ENCODE results near the gene G3BP2.
"Not testable (repeated sequence)": the region's sequence is repeated elsewhere in the genome, so short reads cannot be mapped to it uniquely, and the experiment has no call there.

G3BP2 gene

DNA sequence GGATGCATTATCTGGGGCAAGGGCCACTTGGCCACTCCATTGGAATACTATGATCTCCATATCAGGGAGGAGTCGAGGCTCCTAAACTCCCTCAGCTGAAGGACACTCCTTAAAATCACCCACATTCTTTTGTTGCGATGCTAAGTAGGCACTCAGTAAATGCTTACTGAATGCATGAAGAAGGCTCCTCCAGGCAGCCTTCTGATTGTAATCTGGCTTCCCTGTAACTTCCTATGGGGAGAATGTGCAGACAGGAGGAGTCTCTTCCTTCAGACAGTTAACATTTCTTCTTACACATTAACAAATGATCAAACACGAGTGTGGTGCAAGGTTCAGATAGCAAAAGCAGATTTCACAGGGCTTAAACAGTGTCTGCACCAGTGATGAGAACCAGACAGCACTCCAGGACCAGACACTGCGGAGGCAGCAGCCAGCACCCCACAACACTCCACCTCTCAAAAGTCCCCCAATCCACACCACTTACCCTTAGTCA is 29.8 kb upstream of the G3BP2 start:
- H3K4me3 ChIP-seq (ENCODE audit: low read depth, low read length): no peak overlapping the region
- no peaks in the 10 kb centered on the region for H3K9me3 ChIP-seq (ENCODE audit: severe bottlenecking)
- TF ChIP-seq, protein P1, sequence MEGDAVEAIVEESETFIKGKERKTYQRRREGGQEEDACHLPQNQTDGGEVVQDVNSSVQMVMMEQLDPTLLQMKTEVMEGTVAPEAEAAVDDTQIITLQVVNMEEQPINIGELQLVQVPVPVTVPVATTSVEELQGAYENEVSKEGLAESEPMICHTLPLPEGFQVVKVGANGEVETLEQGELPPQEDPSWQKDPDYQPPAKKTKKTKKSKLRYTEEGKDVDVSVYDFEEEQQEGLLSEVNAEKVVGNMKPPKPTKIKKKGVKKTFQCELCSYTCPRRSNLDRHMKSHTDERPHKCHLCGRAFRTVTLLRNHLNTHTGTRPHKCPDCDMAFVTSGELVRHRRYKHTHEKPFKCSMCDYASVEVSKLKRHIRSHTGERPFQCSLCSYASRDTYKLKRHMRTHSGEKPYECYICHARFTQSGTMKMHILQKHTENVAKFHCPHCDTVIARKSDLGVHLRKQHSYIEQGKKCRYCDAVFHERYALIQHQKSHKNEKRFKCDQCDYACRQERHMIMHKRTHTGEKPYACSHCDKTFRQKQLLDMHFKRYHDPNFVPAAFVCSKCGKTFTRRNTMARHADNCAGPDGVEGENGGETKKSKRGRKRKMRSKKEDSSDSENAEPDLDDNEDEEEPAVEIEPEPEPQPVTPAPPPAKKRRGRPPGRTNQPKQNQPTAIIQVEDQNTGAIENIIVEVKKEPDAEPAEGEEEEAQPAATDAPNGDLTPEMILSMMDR (IDR thresholded peaks at IDR 0.05; ENCODE audit: low read depth, low read length): no peak
- no peak for DNase-seq
- no peaks in the 10 kb centered on the region for H3K36me3 ChIP-seq
- no peak overlapping the region for H3K27ac ChIP-seq
- H3K27me3 ChIP-seq (ENCODE audit: insufficient read depth, low read depth, severe bottlenecking): no peaks in the 10 kb centered on the region

DNA sequence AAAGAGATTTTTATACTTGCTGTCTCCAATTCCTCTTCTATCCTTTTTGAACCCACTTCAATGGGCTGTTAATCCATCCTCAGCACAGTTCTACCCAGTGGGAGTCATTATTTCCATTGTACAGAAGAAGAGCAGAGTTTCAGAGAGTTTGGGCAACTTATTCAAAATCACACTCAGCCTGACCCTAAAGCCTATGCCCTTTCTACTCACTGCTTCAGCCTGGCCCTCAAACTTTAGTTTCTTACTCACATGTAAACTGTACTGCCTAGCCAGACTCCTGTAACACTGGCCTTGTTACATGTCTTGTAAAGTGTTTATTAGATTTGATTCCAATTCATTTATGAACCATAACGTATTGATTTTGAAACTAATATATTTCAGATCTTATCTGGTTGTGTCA is 26.1 kb upstream of the G3BP2 start:
- H3K9me3 ChIP-seq (ENCODE audit: severe bottlenecking): no peaks in the 10 kb centered on the region
- H3K36me3 ChIP-seq: no peaks in the 10 kb centered on the region
- no peak overlapping the region for H3K27ac ChIP-seq
- H3K4me3 ChIP-seq (ENCODE audit: low read depth, low read length): no peak overlapping the region
- TF ChIP-seq, protein P1 (IDR thresholded peaks at IDR 0.05; ENCODE audit: low read depth, low read length): no peak
- no peaks in the 10 kb centered on the region for H3K27me3 ChIP-seq (ENCODE audit: insufficient read depth, low read depth, severe bottlenecking)
- no peak for DNase-seq

DNA sequence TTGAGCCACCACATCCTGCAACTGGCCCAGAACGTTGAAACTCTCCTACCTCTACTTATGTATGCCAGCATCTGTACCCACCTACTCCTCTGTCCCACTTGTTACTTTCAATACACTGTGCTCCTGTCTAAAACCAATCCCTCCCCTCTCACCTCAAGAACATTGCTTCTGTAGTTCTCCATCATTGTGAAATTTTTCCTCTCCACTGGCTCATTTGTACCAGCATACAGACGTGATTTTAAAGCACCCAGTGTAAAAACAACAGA is 25.7 kb upstream of the G3BP2 start:
- H3K36me3 ChIP-seq: no peaks in the 10 kb centered on the region
- no peak overlapping the region for H3K27ac ChIP-seq
- no peak for DNase-seq
- H3K27me3 ChIP-seq (ENCODE audit: insufficient read depth, low read depth, severe bottlenecking): no peaks in the 10 kb centered on the region
- H3K4me3 ChIP-seq (ENCODE audit: low read depth, low read length): no peak overlapping the region
- TF ChIP-seq, protein P1 (IDR thresholded peaks at IDR 0.05; ENCODE audit: low read depth, low read length): no peak
- no peaks in the 10 kb centered on the region for H3K9me3 ChIP-seq (ENCODE audit: severe bottlenecking)

DNA sequence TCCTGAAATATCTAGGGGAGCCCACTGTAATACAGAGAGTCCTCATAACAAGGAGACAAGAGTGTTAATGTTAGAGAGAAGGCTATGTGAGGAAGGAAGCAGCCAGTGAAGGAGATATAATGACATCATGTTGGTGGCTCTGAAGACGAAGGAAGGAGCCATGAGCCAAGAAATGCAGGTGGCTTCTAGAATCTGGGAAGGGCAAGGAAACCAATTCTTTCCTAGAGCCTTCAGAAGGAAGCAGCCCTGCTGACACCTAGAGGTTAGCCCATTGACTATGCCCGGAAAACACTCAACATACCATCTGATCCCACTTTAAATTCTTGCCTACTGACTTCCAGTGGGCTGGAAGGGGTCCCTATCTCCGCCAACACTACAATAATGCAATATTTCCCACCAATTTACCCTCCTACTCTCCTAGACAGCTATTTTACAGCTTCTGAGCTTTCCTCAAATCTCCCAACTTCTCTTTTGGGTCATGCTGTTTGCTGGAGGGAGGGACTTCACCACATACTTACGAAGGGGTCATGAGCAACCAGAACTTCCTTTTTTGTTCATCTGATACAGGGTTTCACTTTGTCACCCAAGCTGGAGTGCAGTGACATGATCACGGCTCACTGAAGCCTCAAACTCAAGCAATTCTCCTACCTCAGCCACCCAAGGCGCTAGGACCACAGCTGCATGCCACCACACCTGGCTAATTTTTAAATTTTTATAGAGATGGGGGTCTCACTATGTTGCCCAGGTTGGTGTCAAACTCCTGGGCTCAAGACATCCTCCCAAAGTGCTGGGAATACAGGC is 25.2 kb upstream of the G3BP2 start:
- DNase-seq: no peak
- no peaks in the 10 kb centered on the region for H3K9me3 ChIP-seq (ENCODE audit: severe bottlenecking)
- H3K4me3 ChIP-seq (ENCODE audit: low read depth, low read length): no peak overlapping the region
- no peaks in the 10 kb centered on the region for H3K27me3 ChIP-seq (ENCODE audit: insufficient read depth, low read depth, severe bottlenecking)
- no peaks in the 10 kb centered on the region for H3K36me3 ChIP-seq
- no peak overlapping the region for H3K27ac ChIP-seq
- TF ChIP-seq, protein P1 (IDR thresholded peaks at IDR 0.05; ENCODE audit: low read depth, low read length): no peak

DNA sequence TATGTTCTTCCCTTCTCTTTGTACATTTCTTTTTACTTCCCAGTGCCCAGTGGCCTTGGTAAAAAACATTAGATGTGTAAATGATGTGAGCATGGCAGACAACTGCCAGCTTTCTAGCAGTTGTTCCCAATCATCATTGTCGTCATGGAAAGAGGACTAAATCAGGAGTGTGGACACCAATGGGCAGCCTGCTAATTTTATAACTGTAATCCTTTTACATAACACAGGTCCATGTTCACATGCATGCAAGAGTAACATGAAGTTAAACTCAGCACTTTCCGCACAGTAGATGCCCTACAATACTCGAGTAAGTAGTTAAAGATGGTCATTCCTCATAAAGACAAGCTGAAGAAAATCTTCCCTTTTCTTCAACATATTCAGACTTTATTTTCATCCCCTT is 23.4 kb upstream of the G3BP2 start:
- no peaks in the 10 kb centered on the region for H3K9me3 ChIP-seq (ENCODE audit: severe bottlenecking)
- H3K4me3 ChIP-seq (ENCODE audit: low read depth, low read length): no peak overlapping the region
- no peaks in the 10 kb centered on the region for H3K36me3 ChIP-seq
- TF ChIP-seq, protein P1 (IDR thresholded peaks at IDR 0.05; ENCODE audit: low read depth, low read length): no peak
- no peak for DNase-seq
- H3K27me3 ChIP-seq (ENCODE audit: insufficient read depth, low read depth, severe bottlenecking): no peaks in the 10 kb centered on the region
- H3K27ac ChIP-seq: no peak overlapping the region

DNA sequence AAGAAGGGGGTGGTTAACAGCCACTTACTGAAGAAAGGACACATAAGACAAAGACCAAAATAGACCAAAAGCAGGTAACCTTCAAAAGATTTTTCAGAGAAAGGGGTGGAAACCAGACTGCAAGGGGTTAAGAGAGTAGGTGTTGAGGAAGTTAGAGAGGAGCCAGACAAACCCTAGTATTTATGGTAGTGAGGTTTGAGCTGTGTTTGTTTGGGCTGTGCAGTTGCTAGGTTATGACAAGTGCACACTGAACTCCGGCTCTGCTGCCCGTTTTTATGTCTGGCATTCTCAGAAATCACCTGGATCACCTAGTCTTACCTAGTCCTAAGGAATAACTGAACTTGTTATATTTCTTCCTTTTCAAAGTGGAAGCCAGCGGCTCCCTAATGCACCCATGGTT is 22.9 kb upstream of the G3BP2 start:
- H3K27ac ChIP-seq: no peak overlapping the region
- no peaks in the 10 kb centered on the region for H3K36me3 ChIP-seq
- TF ChIP-seq, protein P1 (IDR thresholded peaks at IDR 0.05; ENCODE audit: low read depth, low read length): no peak
- DNase-seq: no peak
- H3K4me3 ChIP-seq (ENCODE audit: low read depth, low read length): no peak overlapping the region
- H3K9me3 ChIP-seq (ENCODE audit: severe bottlenecking): no peaks in the 10 kb centered on the region
- H3K27me3 ChIP-seq (ENCODE audit: insufficient read depth, low read depth, severe bottlenecking): no peaks in the 10 kb centered on the region

DNA sequence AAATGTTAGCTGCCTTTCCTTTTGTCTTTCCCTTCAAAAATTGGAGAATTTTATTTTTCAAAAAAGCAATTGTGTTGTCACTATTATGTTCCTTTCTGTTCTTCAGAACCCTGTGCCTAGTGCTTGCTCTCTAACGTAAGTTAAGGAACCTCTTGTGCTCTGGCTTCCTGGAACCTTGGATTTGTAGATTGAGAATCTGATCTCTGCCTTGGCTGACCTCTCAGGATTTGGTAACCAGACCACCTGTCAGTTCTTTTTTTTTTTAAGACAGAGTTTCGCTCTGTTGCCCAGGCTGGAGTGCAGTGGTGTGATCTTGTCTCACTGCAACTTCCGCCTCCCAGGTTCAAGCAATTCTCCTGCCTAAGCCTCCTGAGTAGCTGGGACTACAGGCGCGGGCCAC is 18.9 kb upstream of the G3BP2 start:
- not testable (repeated sequence) for H3K9me3 ChIP-seq (ENCODE audit: severe bottlenecking); H3K36me3 ChIP-seq; H3K4me3 ChIP-seq (ENCODE audit: low read depth, low read length)

DNA sequence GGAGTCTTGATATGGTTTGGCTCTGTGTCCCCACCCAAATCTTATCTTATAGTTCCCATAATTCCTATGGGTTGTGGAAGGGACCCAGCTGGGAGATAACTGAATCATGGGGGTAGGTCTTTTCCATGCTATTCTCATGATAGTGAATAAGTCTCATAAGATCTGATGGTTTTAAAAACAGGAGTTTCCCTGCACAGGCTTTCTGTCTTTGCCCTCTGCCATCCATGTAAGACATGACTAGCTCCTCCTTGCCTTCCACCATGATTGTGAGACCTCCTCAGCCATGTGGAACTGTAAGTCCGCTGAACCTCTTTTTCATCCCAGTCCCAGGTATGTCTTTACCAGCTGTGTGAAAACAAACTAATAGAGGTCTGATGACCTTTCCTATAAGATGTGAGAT is 13.9 kb upstream of the G3BP2 start:
- not testable (repeated sequence) for DNase-seq; H3K36me3 ChIP-seq; H3K27me3 ChIP-seq (ENCODE audit: insufficient read depth, low read depth, severe bottlenecking); H3K27ac ChIP-seq; H3K9me3 ChIP-seq (ENCODE audit: severe bottlenecking); H3K4me3 ChIP-seq (ENCODE audit: low read depth, low read length)

More for the DNA sequence above, 18.9 kb upstream of the G3BP2 start:
- H3K27me3 ChIP-seq (ENCODE audit: insufficient read depth, low read depth, severe bottlenecking): not testable (repeated sequence)
- DNase-seq: peak; percentile 14
- peak overlapping the region; percentile 37 for H3K27ac ChIP-seq

Measured in WERI-Rb-1 (cell line).